Breast epithelium (tissue), 4 donors: ENCODE results near the gene UBA5. TPM values are rescaled to one million over a fixed set of nuclear protein-coding genes. Genes with fewer than 3 reads are reported as not detected.

ENCODE experiments used
- DNase-seq, 2 donors: peaks; one replicate each; pipeline ENCODE4 v3.0.0-alpha.2; 2019; ENCODE audit warnings: low spot score in 2 of 2
- H3K27ac ChIP-seq, 2 donors: fragments of 200-600 bp; sonication (generic) in 1 of 2; one replicate each; pipeline ENCODE4 v1.5.1; 2016 to 2019; ENCODE audit warnings: mild to moderate bottlenecking in 1 of 2
- H3K27me3 ChIP-seq, 2 donors: fragments of 200-600 bp; sonication (generic) in 1 of 2; one replicate each; pipeline versions ENCODE4 v1.5.1 to v1.6.0; 2017 to 2019; ENCODE audit warnings: control low read depth in 1 of 2, mild to moderate bottlenecking in 1 of 2
- H3K36me3 ChIP-seq: fragments of 200-600 bp; one replicate; pipeline ENCODE4 v1.5.1; 2019
- H3K4me1 ChIP-seq, 2 donors: fragments of 200-600 bp; sonication (generic); one replicate each; pipeline ENCODE4 v1.5.1; 2016 to 2019; ENCODE audit warnings: control low read depth in 1 of 2
- H3K4me3 ChIP-seq, 3 donors: fragments of 200-600 bp; sonication (generic); 1 replicate in 2 of 3; 2 replicates in 1 of 3; pipeline ENCODE4 v1.5.1; 2016 to 2019; ENCODE audit warnings: mild to moderate bottlenecking in 3 of 3, moderate library complexity in 2 of 3
- H3K9me3 ChIP-seq, 2 donors: fragments of 200-600 bp; sonication (generic) in 1 of 2; one replicate each; pipeline ENCODE4 v1.5.1; 2016 to 2019; ENCODE audit warnings: control low read depth in 1 of 2
- POLR2A ChIP-seq: fragments of 450-650 bp; IDR thresholded peaks from one replicate; pipeline ENCODE4 v1.6.1; 2016; ENCODE audit warnings: antibody characterized with exemption, mild to moderate bottlenecking, moderate library complexity
- POLR2AphosphoS5 ChIP-seq, 3 donors: sonication (generic); formaldehyde crosslinking; IDR thresholded peaks; one replicate each; pipeline ENCODE4 v1.6.1; 2017; ENCODE audit warnings: antibody characterized with exemption in 3 of 3
- intact Hi-C: fragments of 100-400 bp; cut with DNase I; formaldehyde crosslinking; loops from one replicate; pipeline ENCODE4 v1.15.1; 2023; ENCODE audit warnings: low total_unique reads
- total RNA-seq, 3 donors: library from RNA; depleted of rRNA; stranded (reverse); fragments of >200 nt; gene quantifications; one replicate each; pipeline ENCODE4 v1.1.0, GENCODE V29; 2016
- TF ChIP-seq, protein P1 (sequence below), 3 donors: fragments of 450-650 bp; IDR thresholded peaks; one replicate each; pipeline ENCODE4 v1.5.1; 2016 to 2017; ENCODE audit warnings: antibody characterized with exemption in 3 of 3, mild to moderate bottlenecking in 3 of 3, moderate library complexity in 3 of 3

Gene UBA5
- total RNA-seq, 3 donors from 2014 or later, result 34.4 to 40.2 (median 37.7) TPM

DNA sequence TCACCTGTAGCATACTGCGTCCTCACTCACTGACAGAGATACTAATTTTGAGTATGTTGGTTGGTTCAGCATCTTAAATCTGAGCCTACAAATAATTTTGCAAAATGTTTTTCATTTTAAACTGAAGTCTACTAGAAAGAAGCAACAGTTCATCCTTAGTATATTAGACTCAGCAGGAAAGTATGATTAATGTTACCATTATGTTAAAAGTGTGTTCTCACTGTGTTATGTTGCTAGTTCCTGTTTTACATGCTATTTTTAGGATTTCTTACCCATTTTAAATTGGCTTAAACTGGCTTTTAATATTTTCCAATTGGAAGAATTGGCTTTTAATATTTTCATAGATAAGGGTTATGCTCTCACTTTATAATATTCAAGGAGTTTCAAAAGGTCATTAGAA lies 37.4 kb upstream of the UBA5 start:
- Histone ChIP-seq H3K9me3 (peaks cover 0 to 6% of the 10 kb centered on the region in 2 donors), H3K36me3 (no peaks in the 10 kb centered on the region), H3K27ac (no peak overlapping the region), H3K4me3 (no peak overlapping the region), H3K27me3 (no peaks in the 10 kb centered on the region), H3K4me1 (no peaks in the 10 kb centered on the region)
- no peak for DNase-seq
- no peak for TF ChIP-seq POLR2A
- no peak for TF ChIP-seq POLR2AphosphoS5 (IDR thresholded peaks at IDR 0.05)
- intact Hi-C loops, result no loop called here

DNA sequence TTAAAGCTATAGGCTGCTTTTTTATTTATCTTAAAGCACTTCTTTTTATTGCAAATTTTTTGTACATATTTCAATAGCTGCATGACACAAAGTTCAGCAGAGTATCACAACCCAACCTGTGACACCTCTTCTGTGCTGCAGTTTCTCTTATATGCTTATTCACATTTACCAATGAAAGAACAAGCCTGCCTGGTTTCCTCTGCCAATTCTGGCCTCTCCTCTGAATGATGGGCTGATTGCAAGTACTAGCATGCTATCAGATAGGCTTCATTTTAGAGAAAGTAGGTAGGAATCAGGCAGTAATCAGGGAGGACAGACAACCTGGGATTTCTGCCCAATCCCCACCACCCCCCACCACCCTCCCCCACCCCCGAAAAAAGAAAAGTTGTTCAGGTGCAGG lies 36.5 kb upstream of the UBA5 start:
- intact Hi-C loops, result no loop called here
- peaks cover 0 to 6% of the 10 kb centered on the region in 2 donors for H3K9me3 ChIP-seq
- H3K4me3 ChIP-seq, result no peak overlapping the region
- TF ChIP-seq POLR2A (no peak), POLR2AphosphoS5 (IDR thresholded peaks at IDR 0.05) (no peak)
- TF ChIP-seq, protein P1, sequence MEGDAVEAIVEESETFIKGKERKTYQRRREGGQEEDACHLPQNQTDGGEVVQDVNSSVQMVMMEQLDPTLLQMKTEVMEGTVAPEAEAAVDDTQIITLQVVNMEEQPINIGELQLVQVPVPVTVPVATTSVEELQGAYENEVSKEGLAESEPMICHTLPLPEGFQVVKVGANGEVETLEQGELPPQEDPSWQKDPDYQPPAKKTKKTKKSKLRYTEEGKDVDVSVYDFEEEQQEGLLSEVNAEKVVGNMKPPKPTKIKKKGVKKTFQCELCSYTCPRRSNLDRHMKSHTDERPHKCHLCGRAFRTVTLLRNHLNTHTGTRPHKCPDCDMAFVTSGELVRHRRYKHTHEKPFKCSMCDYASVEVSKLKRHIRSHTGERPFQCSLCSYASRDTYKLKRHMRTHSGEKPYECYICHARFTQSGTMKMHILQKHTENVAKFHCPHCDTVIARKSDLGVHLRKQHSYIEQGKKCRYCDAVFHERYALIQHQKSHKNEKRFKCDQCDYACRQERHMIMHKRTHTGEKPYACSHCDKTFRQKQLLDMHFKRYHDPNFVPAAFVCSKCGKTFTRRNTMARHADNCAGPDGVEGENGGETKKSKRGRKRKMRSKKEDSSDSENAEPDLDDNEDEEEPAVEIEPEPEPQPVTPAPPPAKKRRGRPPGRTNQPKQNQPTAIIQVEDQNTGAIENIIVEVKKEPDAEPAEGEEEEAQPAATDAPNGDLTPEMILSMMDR (IDR thresholded peaks at IDR 0.05), result no peak
- DNase-seq, result no peak
- no peaks in the 10 kb centered on the region for H3K27me3 ChIP-seq
- H3K4me1 ChIP-seq, result no peaks in the 10 kb centered on the region
- H3K36me3 ChIP-seq, result no peaks in the 10 kb centered on the region
- no peak overlapping the region for H3K27ac ChIP-seq

DNA sequence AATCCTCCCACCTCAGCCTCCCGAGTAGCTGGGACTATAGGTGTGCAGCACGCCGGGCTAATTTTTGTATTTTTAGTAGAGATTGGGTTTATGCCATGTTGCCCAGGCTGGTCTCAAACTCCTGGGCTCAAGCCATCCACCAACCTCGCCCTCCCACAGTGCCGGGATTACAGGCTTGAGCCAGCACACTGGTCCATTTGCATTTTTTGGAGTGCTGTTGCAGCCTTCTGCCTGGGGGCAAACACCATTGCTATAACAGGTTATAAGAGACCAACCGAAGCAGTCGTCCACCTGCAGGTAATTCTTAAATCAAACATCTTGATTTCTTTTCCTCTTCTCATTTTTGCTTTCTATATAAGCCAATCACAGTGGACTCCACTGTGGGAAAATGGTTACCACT lies 35.3 kb upstream of the UBA5 start:
- H3K27me3 ChIP-seq, result no peaks in the 10 kb centered on the region
- TF ChIP-seq, protein P1 (IDR thresholded peaks at IDR 0.05), result no peak
- TF ChIP-seq POLR2A (no peak), POLR2AphosphoS5 (IDR thresholded peaks at IDR 0.05) (no peak)
- intact Hi-C loops, result no loop called here
- no peak for DNase-seq
- H3K4me3 ChIP-seq, result no peak overlapping the region
- H3K4me1 ChIP-seq, result no peaks in the 10 kb centered on the region
- H3K36me3 ChIP-seq, result no peaks in the 10 kb centered on the region
- peaks cover 0 to 6% of the 10 kb centered on the region in 2 donors for H3K9me3 ChIP-seq
- H3K27ac ChIP-seq, result no peak overlapping the region

DNA sequence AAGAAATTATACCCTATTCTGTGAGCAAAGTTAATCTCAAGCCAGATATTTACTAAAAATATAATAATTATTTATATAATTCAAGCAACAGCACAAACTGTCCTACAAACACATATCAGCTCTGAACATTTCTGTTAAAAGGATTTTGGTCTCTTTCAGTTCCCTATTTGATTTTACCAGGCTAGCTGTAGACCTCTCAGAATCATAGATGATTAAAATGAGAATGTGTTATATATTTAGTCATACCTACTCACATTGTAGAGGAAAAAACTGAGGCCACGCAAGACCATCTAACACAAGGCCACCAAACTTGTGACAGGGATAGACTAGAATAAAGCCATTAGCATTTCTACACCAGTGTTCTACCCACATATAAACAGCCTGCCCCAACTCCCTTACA lies 34.5 kb upstream of the UBA5 start:
- no peak for TF ChIP-seq POLR2A
- TF ChIP-seq, protein P1 (IDR thresholded peaks at IDR 0.05), result no peak
- TF ChIP-seq POLR2AphosphoS5 (IDR thresholded peaks at IDR 0.05), result no peak
- Histone ChIP-seq H3K27me3 (no peaks in the 10 kb centered on the region), H3K4me1 (no peaks in the 10 kb centered on the region), H3K4me3 (no peak overlapping the region), H3K9me3 (peaks cover 0 to 5% of the 10 kb centered on the region in 2 donors), H3K36me3 (no peaks in the 10 kb centered on the region), H3K27ac (no peak overlapping the region)
- intact Hi-C loops, result no loop called here
- DNase-seq, result no peak

DNA sequence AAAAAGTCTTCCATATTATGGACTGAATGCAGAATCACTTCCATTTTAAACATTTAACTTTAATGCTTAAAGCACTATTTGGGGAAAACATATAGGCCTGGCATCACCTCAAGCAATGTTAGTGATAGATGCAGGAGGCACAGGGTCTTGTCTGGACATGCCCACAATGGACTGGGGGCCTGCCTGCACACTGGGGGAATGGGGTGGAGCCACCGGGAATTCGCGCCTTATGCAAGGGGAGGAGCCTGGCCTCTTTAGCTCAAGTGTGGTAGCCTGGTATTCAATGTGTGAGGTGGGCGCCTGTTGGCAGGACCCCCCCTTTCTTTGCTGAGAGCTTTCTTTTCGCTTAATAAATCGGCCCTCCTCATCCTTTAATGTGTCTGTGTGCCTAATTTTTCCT lies 33.2 kb upstream of the UBA5 start:
- intact Hi-C loops, result no loop called here
- no peaks in the 10 kb centered on the region for H3K4me1 ChIP-seq
- no peak for DNase-seq
- TF ChIP-seq POLR2A (no peak), POLR2AphosphoS5 (IDR thresholded peaks at IDR 0.05) (no peak)
- TF ChIP-seq, protein P1 (IDR thresholded peaks at IDR 0.05), result no peak
- no peaks in the 10 kb centered on the region for H3K36me3 ChIP-seq
- no peaks in the 10 kb centered on the region for H3K27me3 ChIP-seq
- no peak overlapping the region for H3K4me3 ChIP-seq
- H3K9me3 ChIP-seq, result no peaks in the 10 kb centered on the region
- H3K27ac ChIP-seq, result no peak overlapping the region

DNA sequence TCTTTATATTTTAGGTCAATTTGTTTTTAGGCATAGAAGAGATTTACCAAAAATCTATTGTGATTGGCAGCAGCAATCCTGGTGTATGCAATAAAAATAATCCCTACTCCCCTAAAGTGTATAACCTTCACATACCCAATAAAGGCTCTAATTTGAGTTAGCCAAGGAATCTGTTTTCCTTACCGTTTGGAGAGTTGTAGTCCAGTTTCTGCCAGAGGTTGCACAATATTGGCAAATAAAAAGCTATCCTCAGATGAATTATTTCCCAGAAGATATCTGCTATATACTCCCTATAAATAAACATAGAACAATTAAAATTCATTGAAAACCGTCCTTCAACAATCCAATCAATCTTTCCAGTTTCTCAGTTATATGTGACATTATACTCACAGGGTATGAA lies 32.0 kb upstream of the UBA5 start:
- H3K9me3 ChIP-seq, result no peaks in the 10 kb centered on the region
- intact Hi-C loops, result no loop called here
- TF ChIP-seq POLR2A, result no peak
- no peaks in the 10 kb centered on the region for H3K27me3 ChIP-seq
- H3K4me1 ChIP-seq, result no peaks in the 10 kb centered on the region
- H3K36me3 ChIP-seq, result no peaks in the 10 kb centered on the region
- H3K27ac ChIP-seq, result no peak overlapping the region
- H3K4me3 ChIP-seq, result no peak overlapping the region
- DNase-seq, result no peak
